ENCODE results near the gene BFSP2.

BFSP2 gene, protein sequence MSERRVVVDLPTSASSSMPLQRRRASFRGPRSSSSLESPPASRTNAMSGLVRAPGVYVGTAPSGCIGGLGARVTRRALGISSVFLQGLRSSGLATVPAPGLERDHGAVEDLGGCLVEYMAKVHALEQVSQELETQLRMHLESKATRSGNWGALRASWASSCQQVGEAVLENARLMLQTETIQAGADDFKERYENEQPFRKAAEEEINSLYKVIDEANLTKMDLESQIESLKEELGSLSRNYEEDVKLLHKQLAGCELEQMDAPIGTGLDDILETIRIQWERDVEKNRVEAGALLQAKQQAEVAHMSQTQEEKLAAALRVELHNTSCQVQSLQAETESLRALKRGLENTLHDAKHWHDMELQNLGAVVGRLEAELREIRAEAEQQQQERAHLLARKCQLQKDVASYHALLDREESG

DNA sequence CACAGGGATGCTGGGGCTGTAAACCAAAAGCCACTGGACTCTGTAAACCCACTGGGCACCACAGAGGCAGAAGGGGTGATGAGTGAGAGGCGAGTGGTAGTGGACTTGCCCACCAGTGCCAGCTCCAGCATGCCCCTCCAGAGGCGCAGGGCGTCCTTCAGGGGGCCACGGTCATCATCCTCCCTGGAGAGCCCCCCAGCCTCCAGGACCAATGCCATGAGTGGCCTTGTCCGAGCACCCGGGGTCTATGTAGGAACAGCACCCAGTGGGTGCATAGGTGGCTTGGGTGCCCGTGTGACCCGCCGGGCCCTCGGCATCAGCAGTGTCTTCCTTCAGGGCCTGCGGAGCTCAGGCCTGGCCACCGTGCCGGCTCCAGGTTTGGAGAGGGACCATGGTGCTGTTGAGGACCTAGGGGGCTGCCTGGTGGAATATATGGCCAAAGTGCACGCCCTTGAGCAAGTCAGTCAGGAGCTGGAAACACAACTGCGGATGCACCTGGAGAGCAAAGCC, at the start of gene BFSP2:
BFSP2 (plus strand) TSS at position 51 of the 510 bp plus-strand sequence; CDS start at position 79, 28 bp downstream.
- DNase-seq (ENCODE audit: low spot score) = no peak
- ChIA-PET CTCF (interaction anchor here (0.7 kb wide), 1 partner anchor 78 kb away, joined by 3 read pairs; no protein-coding TSS in a partner anchor), POLR2A (ENCODE audit: low non-redundant PET) (no interaction called here)
- H3K27ac ChIP-seq = no peak within 1 kb of the TSS
- TF ChIP-seq, protein P1, sequence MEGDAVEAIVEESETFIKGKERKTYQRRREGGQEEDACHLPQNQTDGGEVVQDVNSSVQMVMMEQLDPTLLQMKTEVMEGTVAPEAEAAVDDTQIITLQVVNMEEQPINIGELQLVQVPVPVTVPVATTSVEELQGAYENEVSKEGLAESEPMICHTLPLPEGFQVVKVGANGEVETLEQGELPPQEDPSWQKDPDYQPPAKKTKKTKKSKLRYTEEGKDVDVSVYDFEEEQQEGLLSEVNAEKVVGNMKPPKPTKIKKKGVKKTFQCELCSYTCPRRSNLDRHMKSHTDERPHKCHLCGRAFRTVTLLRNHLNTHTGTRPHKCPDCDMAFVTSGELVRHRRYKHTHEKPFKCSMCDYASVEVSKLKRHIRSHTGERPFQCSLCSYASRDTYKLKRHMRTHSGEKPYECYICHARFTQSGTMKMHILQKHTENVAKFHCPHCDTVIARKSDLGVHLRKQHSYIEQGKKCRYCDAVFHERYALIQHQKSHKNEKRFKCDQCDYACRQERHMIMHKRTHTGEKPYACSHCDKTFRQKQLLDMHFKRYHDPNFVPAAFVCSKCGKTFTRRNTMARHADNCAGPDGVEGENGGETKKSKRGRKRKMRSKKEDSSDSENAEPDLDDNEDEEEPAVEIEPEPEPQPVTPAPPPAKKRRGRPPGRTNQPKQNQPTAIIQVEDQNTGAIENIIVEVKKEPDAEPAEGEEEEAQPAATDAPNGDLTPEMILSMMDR (conservative IDR thresholded peaks at IDR 0.05; ENCODE audit: low read depth) = no peak

- POLR2A ChIA-PET (ENCODE audit: low non-redundant PET) = no interaction called here
Observed at GRCh38 chr3:133354721-133355120, 45.1 kb upstream of the BFSP2 start.

DNA sequence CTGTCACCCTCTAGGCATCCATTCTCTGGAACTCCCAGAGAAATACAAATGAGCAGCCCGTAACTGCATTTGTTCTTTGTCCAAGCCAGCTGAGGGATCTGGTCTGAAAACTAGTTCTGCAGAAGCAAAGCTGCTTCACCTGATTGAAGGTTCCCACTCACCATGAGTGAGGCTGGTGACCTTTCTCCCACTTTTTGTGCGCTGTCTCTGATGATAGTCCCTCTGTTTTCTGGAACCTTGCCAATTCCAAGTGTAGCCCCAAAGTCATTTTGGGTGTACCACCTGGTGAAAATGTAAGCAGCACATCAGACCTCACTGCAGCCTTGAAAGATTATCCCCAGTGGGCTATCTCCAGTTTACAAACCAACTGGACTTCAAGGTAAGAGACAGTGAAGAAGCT, 39.4 kb upstream of the BFSP2 start:
- TF ChIP-seq, protein P1 (conservative IDR thresholded peaks at IDR 0.05; ENCODE audit: low read depth) = no peak
- CTCF ChIA-PET = no interaction called here
- POLR2A ChIA-PET (ENCODE audit: low non-redundant PET) = no interaction called here
- no peak overlapping the region for H3K27ac ChIP-seq
- DNase-seq (ENCODE audit: low spot score) = no peak

More at GRCh38 chr3:133354721-133355120, 45.1 kb upstream of the BFSP2 start:
- DNase-seq (ENCODE audit: low spot score) = no peak
- CTCF ChIA-PET = no interaction called here
- H3K27ac ChIP-seq = no peak overlapping the region
- TF ChIP-seq, protein P1 (conservative IDR thresholded peaks at IDR 0.05; ENCODE audit: low read depth) = no peak

GRCh38 chr3:133361011-133361410, 38.8 kb upstream of the BFSP2 start:
- H3K27ac ChIP-seq = no peak overlapping the region
- CTCF ChIA-PET = no interaction called here
- no peak for DNase-seq (ENCODE audit: low spot score)
- TF ChIP-seq, protein P1 (conservative IDR thresholded peaks at IDR 0.05; ENCODE audit: low read depth) = no peak
- POLR2A ChIA-PET (ENCODE audit: low non-redundant PET) = no interaction called here

DNA sequence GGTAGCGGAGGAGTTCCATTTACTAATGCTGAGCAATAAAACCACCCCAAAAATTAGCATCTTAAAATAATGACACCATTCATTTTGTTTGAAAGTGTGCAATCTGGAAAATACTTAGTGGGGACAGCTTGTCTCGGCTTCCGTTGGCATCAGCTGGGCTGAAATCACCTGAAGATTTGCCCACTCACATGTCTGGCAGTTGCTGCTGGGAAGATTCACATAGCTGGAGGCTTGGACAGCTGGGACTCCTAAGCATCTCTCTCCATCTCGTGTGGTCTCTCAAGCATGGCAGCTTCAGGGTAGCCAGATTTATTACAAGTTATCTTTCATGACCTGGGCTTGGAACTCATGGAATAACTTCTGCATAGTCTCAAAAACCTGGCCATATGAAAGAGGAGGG, 38.4 kb upstream of the BFSP2 start:
- TF ChIP-seq, protein P1 (conservative IDR thresholded peaks at IDR 0.05; ENCODE audit: low read depth) = no peak
- DNase-seq (ENCODE audit: low spot score) = no peak
- no peak overlapping the region for H3K27ac ChIP-seq
- ChIA-PET CTCF (no interaction called here), POLR2A (ENCODE audit: low non-redundant PET) (no interaction called here)

DNA sequence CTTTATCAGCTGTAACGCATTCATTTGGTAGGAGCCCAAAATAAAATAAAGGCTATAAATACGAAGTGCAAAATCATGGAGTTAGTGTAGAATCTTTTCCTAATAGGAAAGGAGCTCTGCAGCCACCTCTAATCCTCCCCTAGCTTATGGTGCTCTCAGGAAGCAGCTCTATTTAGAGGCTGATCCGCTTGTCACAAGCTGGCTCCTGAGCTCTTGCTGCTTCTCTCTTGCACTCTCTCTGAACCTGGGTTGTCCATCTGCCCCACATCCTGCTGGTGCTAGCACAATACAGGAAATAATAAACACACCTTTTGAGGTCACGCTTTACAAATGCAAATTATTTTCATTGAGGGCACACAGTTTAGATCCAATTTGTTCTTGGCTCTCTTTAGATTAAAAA, 37.3 kb upstream of the BFSP2 start:
- CTCF ChIA-PET = no interaction called here
- TF ChIP-seq, protein P1 (conservative IDR thresholded peaks at IDR 0.05; ENCODE audit: low read depth) = no peak
- H3K27ac ChIP-seq = no peak overlapping the region
- POLR2A ChIA-PET (ENCODE audit: low non-redundant PET) = no interaction called here
- DNase-seq (ENCODE audit: low spot score) = no peak
